GM18499 (cell line): Measurements from ENCODE around the gene KCTD4.
"Not testable (repeated sequence)": the region's sequence is repeated elsewhere in the genome, so short reads cannot be mapped to it uniquely, and the experiment has no call there.

ENCODE experiments used
- ATAC-seq: cut with Tn5 transposase; IDR thresholded peaks from one replicate; pipeline ENCODE4 v1.9.1; 2021; ENCODE audit warnings: moderate number of reproducible peaks; ENCODE audit not compliant: insufficient read depth, unreplicated experiment

KCTD4 gene

GRCh38 chr13:45218689-45219088 lies 17.8 kb upstream of the KCTD4 start:
- ATAC-seq = no peak

DNA sequence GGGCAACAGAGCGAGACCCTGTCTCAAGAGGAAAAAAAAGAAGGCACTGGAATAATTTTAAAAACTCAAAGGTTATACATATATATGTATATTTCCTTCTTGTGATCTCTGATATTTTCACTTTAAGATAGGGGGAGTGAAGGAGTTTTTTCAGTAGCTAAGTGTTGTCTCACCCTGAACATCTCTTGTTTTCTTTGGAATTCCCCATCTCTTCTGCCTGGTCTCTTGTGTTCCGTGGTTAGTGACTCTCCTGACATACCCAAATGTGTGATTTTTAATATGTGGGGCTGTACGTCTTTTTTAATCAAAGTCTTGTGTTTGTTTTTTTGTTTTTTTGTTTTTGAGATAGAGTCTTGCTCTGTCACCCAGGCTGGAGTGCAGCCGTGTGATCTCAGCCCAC lies 15.3 kb upstream of the KCTD4 start:
- no peak for ATAC-seq

GRCh38 chr13:45215392-45216077 lies 14.7 kb upstream of the KCTD4 start:
- ATAC-seq = no peak

- no peak for ATAC-seq
Observed at GRCh38 chr13:45209229-45209628, 8.4 kb upstream of the KCTD4 start.

GRCh38 chr13:45208132-45208531 lies 7.3 kb upstream of the KCTD4 start:
- no peak for ATAC-seq

DNA sequence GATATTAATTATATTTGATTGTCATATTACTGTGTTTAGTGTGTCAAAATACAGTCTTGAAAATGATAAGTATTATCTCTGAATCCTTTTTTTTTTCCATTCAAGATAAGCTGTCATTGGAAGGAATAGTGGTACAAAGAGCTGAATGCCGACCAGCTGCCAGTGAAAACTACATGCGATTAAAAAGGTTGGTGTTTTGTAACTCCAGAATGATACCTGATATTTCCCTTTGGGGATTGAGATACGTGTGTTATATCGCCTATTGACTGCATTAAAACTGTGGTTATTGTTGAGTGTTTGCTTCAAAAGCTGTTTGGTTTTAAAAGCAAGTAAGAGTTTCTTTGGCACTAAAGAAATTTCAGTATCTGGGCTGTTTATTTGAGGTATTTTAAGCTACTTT lies 6.5 kb upstream of the KCTD4 start:
- ATAC-seq = no peak

DNA sequence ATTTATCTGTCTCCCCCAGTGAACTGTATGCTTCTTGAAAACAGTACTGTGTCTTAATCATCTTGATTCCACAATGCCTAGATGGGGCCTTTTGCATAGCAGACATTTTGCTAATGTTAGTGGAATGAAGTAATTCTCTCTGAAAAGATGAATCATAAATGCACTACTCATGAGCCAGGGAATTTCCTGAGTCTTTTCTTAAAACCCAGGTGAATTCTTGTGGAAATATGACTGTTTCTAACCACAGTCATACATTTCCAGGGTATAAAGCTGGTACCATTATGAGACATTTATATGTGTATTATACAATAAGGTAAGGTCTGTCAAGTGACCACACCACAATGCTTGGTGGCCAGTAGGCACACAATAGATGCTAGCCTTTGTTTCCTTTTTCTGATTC lies 5.5 kb upstream of the KCTD4 start:
- no peak for ATAC-seq

DNA sequence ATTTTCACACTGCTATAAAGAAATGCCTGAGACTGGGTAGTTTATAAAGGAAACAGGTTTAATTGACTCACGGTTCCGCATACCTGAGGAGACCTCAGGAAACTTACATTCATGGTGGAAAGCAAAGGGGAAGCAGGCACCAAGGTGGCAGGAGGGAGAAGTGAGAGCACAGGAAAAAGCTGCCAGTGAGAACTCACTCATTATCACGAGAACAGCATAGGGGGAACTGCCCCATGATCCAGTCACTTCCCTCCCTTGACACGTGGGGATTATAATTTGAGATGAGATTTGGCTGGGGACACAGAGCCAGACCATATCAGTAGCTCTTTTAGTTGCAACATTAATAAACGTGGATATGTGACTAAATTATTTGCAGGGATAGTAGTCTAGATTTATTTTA lies 4.3 kb upstream of the KCTD4 start:
- ATAC-seq = no peak

DNA sequence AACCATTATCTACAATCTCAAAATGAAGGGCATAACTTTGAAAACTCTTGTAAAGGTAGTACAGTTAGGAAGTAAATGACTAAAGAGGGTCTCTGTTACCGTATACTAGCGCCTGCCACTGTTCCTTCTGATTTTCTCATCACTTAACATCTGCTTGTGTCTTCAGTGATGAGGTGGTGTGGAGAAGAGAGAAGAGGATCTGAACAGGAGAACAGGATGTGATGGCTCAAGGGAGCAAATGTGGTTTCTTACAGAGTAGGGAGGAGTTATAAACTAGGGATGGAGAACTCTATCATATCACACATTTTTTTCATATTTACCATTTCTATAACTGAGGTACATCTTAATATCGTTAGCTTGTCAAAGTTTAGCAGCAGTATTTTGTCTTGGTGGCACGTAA lies 1.1 kb downstream of the KCTD4 start:
- no peak for ATAC-seq

DNA sequence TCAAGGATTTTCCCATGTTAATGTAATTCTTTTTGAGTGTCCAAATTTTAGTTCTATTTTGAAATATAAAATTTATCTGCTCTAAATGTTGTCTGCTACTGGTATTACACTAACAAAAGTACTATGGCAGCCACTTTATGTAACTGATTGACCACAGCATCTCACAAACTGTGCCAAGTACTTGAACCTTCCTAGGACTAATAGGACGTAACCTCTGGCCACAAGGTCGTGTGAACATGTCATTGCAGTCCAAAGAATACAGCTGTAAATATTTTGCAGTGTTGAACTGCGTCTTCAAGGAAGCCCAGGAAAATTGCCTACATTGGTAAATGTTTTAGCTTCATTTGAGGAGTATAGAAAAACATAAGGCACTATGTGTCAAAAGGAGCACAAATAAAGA lies 1.9 kb downstream of the KCTD4 start:
- no peak for ATAC-seq

- ATAC-seq = no peak
Observed at GRCh38 chr13:45198041-45198440, 2.8 kb downstream of the KCTD4 start.

GRCh38 chr13:45196622-45197021 lies 4.2 kb downstream of the KCTD4 start:
- ATAC-seq = no peak

DNA sequence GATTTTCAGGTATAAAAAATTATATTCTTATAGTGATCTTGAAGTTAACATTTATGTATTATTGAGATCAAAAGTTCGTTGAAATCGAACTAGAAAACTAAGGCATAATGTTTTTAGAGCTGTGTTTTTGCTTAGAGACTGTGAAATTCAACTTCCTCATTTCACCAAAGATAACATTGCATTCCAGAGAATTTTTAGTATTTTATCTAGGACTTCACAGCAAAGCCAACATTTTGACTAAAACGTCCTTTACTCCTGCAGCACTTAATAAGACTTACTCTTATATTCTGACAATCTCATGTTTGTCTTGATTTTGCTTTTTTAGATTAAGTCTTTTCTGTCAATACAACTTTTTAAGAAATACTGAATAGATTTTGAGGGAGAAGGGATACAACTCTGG lies 4.7 kb downstream of the KCTD4 start:
- ATAC-seq = no peak

- no peak for ATAC-seq
Observed at GRCh38 chr13:45195421-45195820, 5.4 kb downstream of the KCTD4 start.

GRCh38 chr13:45194081-45194939 lies 6.5 kb downstream of the KCTD4 start:
- no peak for ATAC-seq

GRCh38 chr13:45191874-45192273 lies 9.0 kb downstream of the KCTD4 start:
- ATAC-seq = no peak

GRCh38 chr13:45189511-45189910 lies 11.3 kb downstream of the KCTD4 start:
- ATAC-seq = not testable (repeated sequence)

- not testable (repeated sequence) for ATAC-seq
Observed at GRCh38 chr13:45189077-45189476, 11.8 kb downstream of the KCTD4 start.

DNA sequence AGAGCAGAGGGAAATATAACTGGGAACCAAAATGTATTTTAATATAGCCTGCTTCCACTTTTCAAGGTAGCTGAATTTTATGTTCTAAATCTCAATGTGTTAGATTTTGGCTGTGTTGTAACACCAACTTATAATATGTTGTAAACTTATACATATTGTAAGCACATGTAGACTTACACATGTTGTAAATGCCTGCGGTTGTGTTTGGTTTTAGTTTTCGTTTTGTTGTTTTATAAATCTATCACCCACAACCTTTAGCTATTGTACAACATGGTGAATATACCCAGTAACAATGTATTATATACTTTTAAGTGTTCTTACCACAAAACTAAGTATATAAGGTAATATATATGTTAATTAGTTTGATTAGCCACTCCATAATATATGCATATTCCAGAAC lies 15.6 kb downstream of the KCTD4 start:
- no peak for ATAC-seq

GRCh38 chr13:45184693-45185092 lies 16.2 kb downstream of the KCTD4 start:
- no peak for ATAC-seq

DNA sequence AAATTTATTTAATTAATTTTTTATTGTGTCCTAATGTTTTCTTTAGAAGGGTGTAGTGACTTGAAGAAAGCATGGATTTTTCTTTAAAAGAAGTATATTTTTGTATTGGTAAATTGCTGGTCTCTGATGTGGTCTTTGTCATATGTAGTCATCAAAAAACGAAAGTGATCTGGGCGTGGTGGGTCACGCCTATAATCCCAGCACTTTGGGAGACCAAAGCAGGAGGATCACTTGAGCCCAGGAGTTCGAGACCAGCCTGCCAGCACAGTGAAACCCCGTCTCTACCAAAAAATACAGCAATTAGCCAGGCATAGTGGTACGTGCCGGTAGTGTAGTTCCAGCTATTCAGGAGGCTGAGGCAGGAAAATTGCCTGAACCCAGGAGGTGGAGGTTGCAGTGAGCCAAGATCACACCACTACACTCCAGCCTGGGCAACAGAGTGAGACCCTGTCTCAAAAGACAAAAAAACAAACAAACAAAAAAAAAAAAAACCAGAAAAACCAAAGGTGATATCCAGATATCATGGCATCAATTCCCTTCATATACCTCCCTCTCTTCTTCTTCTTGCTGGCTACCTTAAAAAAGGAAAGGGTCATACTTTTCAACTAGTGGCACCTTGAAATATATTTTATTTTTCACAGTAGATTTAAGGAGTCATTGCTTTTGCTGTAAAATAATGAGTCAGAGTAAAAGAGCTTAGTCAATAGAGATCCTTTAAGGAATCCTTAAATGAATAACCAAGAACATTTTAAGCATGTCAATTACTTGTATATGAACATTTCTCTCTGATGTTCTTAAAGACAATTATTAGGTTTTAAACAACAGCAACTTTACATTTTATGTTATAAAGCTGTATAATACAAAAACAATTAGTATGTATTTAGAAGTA lies 19.9 kb downstream of the KCTD4 start:
- ATAC-seq = no peak
